IPS DF 6.9 (cell line): ENCODE measurements around the gene SHROOM1.

Experiments used
- DNase-seq: peaks from one replicate; pipeline ENCODE4 v3.0.0-alpha.2; 2013; ENCODE audit warnings: low read depth, low spot score
- H3K27ac ChIP-seq: one replicate; pipeline ENCODE4 v1.5.1; 2013; ENCODE audit warnings: low read length, control low read depth
- H3K27me3 ChIP-seq: 2 replicates; pipeline ENCODE4 v1.6.1; 2013; ENCODE audit warnings: mild to moderate bottlenecking, low read length; ENCODE audit not compliant: control insufficient read depth, insufficient read depth
- H3K36me3 ChIP-seq: 2 replicates; pipeline ENCODE4 v1.6.1; 2013; ENCODE audit warnings: low read length; ENCODE audit not compliant: control insufficient read depth, insufficient read depth
- H3K4me1 ChIP-seq: 2 replicates; pipeline ENCODE4 v1.6.1; 2013; ENCODE audit warnings: low read length; ENCODE audit not compliant: control insufficient read depth, insufficient read depth
- H3K4me3 ChIP-seq: 2 replicates; pipeline ENCODE4 v1.5.1; 2013; ENCODE audit warnings: mild to moderate bottlenecking, low read length
- H3K9me3 ChIP-seq: 2 replicates; pipeline ENCODE4 v1.6.1; 2013; ENCODE audit warnings: low read length, inconsistent platforms; ENCODE audit not compliant: control insufficient read depth, insufficient read depth
- WGBS: extraction: QIAGEN DNeasy Blood & Tissue Kit; methylation state at CpG from one replicate; pipeline ENCODE4 v1.1.7; 2013; ENCODE audit warnings: mixed read lengths, missing lambda C conversion rate; ENCODE audit not compliant: insufficient read length, insufficient coverage; 5-methylcytosine and 5-hydroxymethylcytosine counted together

SHROOM1 gene

GRCh38 chr5:132836852-132837251 lies 6.4 kb upstream of the SHROOM1 start:
- no peak overlapping the region for H3K27ac ChIP-seq
- no peak for DNase-seq
- H3K9me3 ChIP-seq: no peaks in the 10 kb centered on the region
- H3K4me1 ChIP-seq: no peaks in the 10 kb centered on the region
- no peaks in the 10 kb centered on the region; the same call in 1 of the 2 replicates for H3K27me3 ChIP-seq
- WGBS: no CpG with 5 or more reads among the region's 1 CpG
- no peaks in the 10 kb centered on the region for H3K36me3 ChIP-seq
- no peak overlapping the region for H3K4me3 ChIP-seq

- Histone ChIP-seq H3K4me3 (no peak overlapping the region), H3K27ac (no peak overlapping the region), H3K4me1 (no peaks in the 10 kb centered on the region; the same call in 1 of the 2 replicates), H3K36me3 (no peaks in the 10 kb centered on the region), H3K27me3 (peaks cover 7% of the 10 kb centered on the region), H3K9me3 (no peaks in the 10 kb centered on the region)
- DNase-seq: no peak
- WGBS: no CpG with 5 or more reads among the region's 3 CpGs
Observed at GRCh38 chr5:132834057-132834456, 3.6 kb upstream of the SHROOM1 start.

- Histone ChIP-seq H3K4me3 (no peak overlapping the region), H3K9me3 (no peaks in the 10 kb centered on the region), H3K27ac (no peak overlapping the region), H3K4me1 (no peaks in the 10 kb centered on the region; the same call in 1 of the 2 replicates), H3K36me3 (no peaks in the 10 kb centered on the region), H3K27me3 (peaks cover 11% of the 10 kb centered on the region)
- WGBS: no CpG with 5 or more reads among the region's 5 CpGs
- no peak for DNase-seq
Observed at GRCh38 chr5:132832612-132833011, 2.2 kb upstream of the SHROOM1 start.

- Histone ChIP-seq H3K9me3 (no peaks in the 10 kb centered on the region), H3K36me3 (no peaks in the 10 kb centered on the region), H3K4me1 (no peaks in the 10 kb centered on the region; the same call in 1 of the 2 replicates), H3K27me3 (peaks cover 13% of the 10 kb centered on the region), H3K27ac (no peak overlapping the region), H3K4me3 (peak overlapping the region; percentile 88; the same call in 1 of the 2 replicates)
- DNase-seq: no peak
- WGBS: no CpG with 5 or more reads among the region's 15 CpGs
Observed at GRCh38 chr5:132831095-132831860, 831 bp upstream of the SHROOM1 start.

GRCh38 chr5:132829742-132830435 lies 558 bp downstream of the SHROOM1 start:
- Histone ChIP-seq H3K4me1 (peaks cover 1% of the 10 kb centered on the region), H3K27me3 (peaks cover 17% of the 10 kb centered on the region), H3K4me3 (peak overlapping the region; percentile 88), H3K9me3 (no peaks in the 10 kb centered on the region), H3K27ac (no peak overlapping the region), H3K36me3 (no peaks in the 10 kb centered on the region)
- no peak for DNase-seq
- WGBS: no CpG with 5 or more reads among the region's 75 CpGs

- Histone ChIP-seq H3K4me1 (peaks cover 2% of the 10 kb centered on the region), H3K27ac (no peak overlapping the region), H3K9me3 (no peaks in the 10 kb centered on the region), H3K27me3 (peaks cover 23% of the 10 kb centered on the region), H3K4me3 (no peak overlapping the region), H3K36me3 (no peaks in the 10 kb centered on the region)
- no CpG with 5 or more reads among the region's 4 CpGs for WGBS
- DNase-seq: no peak
Observed at GRCh38 chr5:132828846-132829494, 1.5 kb downstream of the SHROOM1 start.

- H3K27me3 ChIP-seq: peaks cover 23% of the 10 kb centered on the region
- WGBS: no CpG with 5 or more reads among the region's 4 CpGs
- DNase-seq: no peak
Observed at GRCh38 chr5:132827943-132828673, 2.3 kb downstream of the SHROOM1 start.

GRCh38 chr5:132826424-132827082 lies 3.9 kb downstream of the SHROOM1 start:
- WGBS: no CpG with 5 or more reads among the region's 6 CpGs
- no peak overlapping the region for H3K27ac ChIP-seq
- peaks cover 23% of the 10 kb centered on the region for H3K27me3 ChIP-seq
- H3K4me1 ChIP-seq: peaks cover 4% of the 10 kb centered on the region
- H3K9me3 ChIP-seq: no peaks in the 10 kb centered on the region
- DNase-seq: no peak
- no peak overlapping the region for H3K4me3 ChIP-seq
- H3K36me3 ChIP-seq: no peaks in the 10 kb centered on the region

More at GRCh38 chr5:132827943-132828673, 2.3 kb downstream of the SHROOM1 start:
- Histone ChIP-seq H3K4me1 (peaks cover 2% of the 10 kb centered on the region), H3K4me3 (no peak overlapping the region), H3K27ac (no peak overlapping the region), H3K36me3 (no peaks in the 10 kb centered on the region), H3K9me3 (no peaks in the 10 kb centered on the region)

- no CpG with 5 or more reads among the region's 43 CpGs for WGBS
- Histone ChIP-seq H3K36me3 (no peaks in the 10 kb centered on the region), H3K27me3 (peaks cover 23% of the 10 kb centered on the region), H3K4me3 (peak overlapping the region; percentile 25; the same call in 1 of the 2 replicates), H3K9me3 (no peaks in the 10 kb centered on the region), H3K4me1 (peaks cover 4% of the 10 kb centered on the region), H3K27ac (no peak overlapping the region)
- DNase-seq: no peak
Observed at GRCh38 chr5:132825834-132826391, 4.5 kb downstream of the SHROOM1 start.
